ENCODE data around the gene KDM4C.

The KDM4C gene

GRCh38 chr9:7051711-7052110 is 293.9 kb downstream of the KDM4C start:
- DNase-seq (ENCODE audit: low spot score), result no peak

DNA sequence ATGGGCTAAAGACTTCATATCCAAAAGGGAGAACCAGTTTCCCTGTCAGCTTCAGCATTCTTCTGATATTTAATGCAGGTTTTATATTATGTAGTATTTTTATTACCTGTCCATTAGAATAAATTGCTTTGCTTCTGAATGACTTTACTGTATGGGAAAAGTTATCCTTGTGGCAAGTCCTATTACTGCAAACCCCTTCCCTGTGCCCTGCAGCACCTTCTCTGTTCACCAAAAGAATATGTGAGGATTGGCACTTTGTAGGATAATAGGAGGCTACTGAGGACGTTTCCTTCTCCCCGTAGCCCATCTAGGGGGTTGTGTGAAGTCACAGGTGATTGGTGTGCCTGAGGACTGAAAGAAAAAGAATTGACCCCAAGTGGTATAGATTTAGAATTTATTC is 296.1 kb downstream of the KDM4C start:
- DNase-seq (ENCODE audit: low spot score), result no peak

DNA sequence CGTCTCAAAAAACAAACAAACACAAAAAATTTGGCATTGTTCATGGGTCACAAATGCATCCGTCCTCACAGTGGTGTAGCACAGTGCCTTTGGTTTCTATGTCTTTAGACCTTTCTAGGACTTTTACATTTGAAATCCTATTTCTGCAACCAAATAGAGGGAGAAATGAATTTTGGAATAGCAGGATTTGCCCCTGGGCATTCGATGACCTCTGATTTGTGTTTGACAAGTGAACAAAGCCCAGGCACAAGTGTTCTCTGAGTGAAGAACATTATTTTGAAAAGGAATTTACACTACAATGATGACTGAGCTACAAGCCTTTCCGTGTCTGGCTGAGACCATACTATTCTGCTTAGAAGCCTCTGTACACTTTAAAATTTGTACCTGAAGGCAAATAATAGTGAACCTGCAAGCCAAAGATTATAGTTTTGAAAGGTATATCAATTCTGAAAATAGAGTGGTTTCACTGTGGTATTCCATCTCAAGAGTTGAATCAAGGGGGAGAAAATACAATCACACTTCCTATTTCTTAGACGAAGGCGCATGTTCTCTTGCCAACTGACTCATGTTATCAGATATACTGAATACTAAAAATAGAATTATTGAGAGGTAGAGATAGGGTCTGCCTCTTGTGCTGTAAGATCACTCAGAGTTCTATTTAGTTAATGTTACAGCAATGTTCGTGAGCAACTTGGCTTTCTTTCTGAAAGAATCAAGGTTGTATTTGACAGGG is 297.6 kb downstream of the KDM4C start:
- DNase-seq (ENCODE audit: low spot score), result no peak

DNA sequence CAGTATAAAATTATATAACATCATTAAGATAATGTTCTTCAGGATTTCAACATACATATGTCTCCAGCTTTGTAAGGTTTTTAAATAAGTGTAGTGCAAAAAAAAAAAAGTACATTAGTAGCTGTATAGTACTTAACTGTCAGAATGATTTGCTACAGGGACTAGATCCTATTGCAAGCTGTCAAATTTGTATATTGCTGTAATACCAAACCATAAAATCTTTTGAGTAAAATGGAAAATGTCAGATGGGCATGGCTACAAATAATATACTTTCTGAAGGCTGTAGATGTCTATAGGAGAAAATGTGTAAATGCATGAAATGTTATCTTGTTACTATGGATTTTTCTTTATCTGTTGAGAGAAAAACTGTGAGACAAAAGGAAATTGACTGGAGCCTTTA is 298.5 kb downstream of the KDM4C start:
- DNase-seq (ENCODE audit: low spot score), result no peak

GRCh38 chr9:7058473-7058872 is 300.7 kb downstream of the KDM4C start:
- no peak for DNase-seq (ENCODE audit: low spot score)

- DNase-seq (ENCODE audit: low spot score), result no peak
These were observed 309.4 kb downstream of the KDM4C start for GRCh38 chr9:7067169-7067568.

DNA sequence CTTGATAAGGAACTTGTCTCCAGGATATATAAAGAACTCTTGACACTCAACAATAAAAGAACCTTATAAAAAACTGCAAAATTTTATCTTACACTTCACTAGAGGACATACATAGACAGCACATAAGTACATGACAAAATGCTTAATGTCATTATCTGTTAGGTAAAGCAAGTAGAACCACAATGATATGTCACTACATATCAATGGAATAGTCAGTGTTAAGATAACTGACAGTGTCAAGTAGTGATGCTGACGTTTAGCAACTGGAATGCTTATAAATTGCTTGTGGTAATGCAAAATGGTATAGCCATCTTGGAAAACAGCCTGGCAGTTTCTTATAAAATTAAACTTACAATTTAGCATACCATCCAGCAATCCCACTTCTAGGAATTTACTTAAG is 314.1 kb downstream of the KDM4C start:
- DNase-seq (ENCODE audit: low spot score), result no peak

- no peak for DNase-seq (ENCODE audit: low spot score)
These were observed 315.9 kb downstream of the KDM4C start for GRCh38 chr9:7073706-7074105.

- no peak for DNase-seq (ENCODE audit: low spot score)
These were observed 317.4 kb downstream of the KDM4C start for GRCh38 chr9:7075154-7075553.

DNA sequence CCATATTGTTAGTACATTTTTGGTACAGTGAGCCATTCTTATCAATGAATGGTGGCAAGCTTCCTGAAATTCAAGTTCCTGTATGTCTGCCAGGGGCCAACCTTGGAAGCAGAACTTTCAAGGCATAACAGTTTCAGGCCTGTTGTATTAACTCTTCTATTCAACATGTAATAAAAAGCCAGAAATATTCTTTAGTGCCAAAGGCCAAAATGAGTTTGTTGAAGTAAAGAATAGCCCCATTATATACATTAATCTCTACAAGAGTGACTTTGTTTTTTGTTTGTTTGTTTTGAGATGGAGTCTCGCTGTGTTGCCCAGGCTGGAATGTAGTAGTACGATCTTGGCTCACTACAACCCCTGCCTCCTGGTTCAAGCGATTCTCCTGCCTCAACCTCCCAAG is 321.3 kb downstream of the KDM4C start:
- DNase-seq (ENCODE audit: low spot score), result no peak

- DNase-seq (ENCODE audit: low spot score), result no peak
These were observed 323.4 kb downstream of the KDM4C start for GRCh38 chr9:7081065-7081600.

- DNase-seq (ENCODE audit: low spot score), result no peak
These were observed 325.4 kb downstream of the KDM4C start for GRCh38 chr9:7083192-7083591.

DNA sequence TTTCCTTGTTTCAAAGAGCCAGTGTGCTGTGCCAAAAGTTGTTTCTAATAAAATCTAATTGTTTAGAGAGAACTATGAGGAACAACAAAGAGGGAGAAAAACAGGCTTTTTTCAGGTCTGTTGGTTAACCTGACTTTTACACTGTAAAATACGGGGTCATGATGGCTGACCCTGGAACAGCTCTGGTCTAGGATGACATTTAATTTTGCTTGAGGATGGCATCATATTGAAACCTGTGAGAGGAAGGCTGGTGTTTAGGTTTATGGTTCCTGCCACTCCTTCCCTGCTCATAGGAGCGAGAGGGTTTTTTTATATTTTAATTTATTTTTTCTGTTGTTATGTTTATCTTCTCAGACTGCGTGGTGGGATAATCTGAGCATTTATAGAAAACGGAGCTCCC is 327.6 kb downstream of the KDM4C start:
- no peak for DNase-seq (ENCODE audit: low spot score)

- DNase-seq (ENCODE audit: low spot score), result no peak
These were observed 328.6 kb downstream of the KDM4C start for GRCh38 chr9:7086389-7086788.

GRCh38 chr9:7088611-7089010 is 330.8 kb downstream of the KDM4C start:
- no peak for DNase-seq (ENCODE audit: low spot score)

DNA sequence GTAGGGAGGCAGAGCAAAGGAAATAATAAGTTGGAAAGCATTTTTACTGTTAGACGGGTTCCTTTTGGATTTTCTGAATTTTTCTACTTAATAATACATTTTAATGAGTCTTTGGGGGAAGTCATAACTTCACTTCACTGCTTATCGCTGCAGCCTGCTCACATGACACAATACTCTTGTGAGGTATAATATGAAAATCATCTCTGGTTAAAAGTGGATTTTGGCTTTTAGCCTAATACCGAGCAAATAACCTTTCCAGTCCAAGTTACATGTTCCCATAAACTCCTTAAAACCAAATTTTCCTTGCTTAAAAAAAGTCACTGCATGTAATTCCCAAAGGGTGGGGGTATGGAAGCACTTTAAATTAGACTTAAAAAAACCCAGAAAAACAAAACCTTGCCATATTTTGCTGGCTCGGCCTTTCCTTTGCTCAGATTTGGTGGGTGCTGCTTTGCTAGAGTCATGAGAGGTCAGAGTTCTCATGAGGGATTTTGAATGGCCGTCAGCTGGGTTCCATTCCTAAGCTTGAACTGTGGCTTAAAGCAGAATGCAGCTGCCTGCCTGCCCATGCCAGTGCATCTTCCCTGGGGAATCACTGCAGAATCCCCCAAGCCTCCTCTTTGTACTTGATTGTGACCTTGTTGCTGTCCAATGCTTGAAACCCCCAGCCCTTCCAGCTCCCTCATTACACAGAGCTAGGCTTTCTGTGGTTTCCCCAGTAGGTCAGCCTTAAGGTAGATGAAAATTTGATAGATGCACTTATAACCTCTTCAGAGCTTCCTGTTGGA is 331.8 kb downstream of the KDM4C start:
- no peak for DNase-seq (ENCODE audit: low spot score)

DNA sequence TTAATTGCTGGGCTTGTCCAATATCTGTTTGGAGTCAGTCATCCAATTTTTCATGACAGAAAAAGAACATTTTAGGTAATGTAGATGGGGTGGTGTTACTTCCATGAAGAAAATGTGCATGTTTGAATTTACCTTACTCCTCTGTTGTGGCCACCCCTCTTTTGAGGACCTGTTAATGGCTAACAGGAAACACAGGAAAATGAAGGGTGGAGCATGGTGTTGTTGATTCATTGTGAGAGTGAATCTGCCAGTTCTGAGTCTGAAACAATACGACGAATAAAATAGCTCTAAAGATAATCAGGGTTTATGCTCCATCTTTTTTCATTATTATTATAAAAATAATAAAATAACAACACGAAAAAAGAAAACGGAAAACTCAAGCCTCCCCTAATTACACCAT is 335.3 kb downstream of the KDM4C start:
- DNase-seq (ENCODE audit: low spot score), result no peak

DNA sequence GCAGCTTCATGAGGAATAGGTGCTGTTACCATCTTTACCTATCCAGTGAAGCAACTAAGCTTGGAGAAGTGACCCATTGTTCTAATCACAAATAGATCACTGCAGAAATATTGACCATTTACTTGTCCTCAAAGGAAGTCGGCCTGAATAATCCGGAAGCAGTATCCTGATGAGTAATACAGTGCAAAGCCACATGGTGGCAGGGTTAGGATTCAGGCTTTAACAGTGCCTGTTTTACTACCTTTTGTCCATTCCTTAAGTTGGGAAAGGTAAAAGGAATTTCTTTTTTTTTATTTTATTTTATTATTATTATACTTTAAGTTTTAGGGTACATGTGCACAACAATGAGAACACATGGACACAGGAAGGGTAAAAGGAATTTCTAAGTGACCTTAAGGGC is 336.3 kb downstream of the KDM4C start:
- DNase-seq (ENCODE audit: low spot score), result no peak

- no peak for DNase-seq (ENCODE audit: low spot score)
These were observed 336.8 kb downstream of the KDM4C start for GRCh38 chr9:7094576-7094975.

DNA sequence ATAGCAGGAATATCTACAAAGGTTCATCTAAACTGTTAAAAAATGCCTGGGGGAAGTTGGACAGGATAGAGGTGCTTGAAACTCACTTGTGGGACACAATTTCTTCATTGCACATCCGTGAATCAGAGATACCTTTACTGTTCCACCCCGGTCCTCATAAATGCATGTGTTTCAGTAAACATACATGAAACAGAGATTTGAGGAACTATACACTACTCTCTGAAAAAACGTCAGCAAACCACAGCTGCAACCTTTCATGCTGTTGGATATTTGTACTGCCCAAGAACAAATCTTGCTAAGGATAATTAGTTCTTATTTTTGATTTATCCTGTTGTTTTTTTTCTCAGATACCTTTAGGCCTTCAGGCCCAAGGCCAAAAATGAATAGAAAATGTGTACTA is 337.3 kb downstream of the KDM4C start:
- no peak for DNase-seq (ENCODE audit: low spot score)

DNA sequence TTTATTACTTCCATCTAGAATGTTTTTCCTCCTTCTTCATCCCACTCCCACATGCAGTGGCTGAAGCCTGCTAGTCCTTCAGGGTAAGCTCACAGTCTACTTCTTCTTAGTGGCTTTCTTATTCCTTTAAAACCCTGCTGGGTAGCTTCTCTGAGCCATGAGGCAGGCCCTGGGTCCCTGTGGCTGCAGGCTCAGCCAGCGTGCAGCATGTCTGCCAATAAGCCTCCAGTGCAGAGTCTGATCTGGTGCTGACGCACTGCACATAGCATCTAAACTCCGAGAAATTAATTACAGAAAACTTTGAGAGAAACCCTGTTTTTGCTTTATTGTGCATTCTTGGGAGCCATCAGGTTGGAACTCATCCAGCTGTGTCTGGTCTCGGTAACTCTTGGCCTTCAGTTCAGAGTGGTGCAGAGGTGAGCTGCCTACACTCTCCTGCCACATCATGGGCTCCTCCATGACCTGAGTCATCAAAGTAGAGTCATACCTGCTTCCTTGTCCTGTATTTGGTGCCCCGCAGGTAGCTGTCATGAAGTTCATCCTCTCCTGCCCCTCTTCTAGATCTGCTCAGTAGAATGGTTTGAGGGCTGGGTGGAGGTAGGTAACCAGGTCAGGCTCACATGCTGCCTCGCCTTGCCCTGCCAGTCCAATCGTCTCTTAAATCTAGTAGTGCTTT is 339.4 kb downstream of the KDM4C start:
- no peak for DNase-seq (ENCODE audit: low spot score)

- no peak for DNase-seq (ENCODE audit: low spot score)
These were observed 340.3 kb downstream of the KDM4C start for GRCh38 chr9:7097785-7098752.

All from ecto neural progenitor cell (in vitro differentiated cells).